ENCODE results near the gene CACNA1G.

- TF ChIP-seq POLR2AphosphoS5 (IDR thresholded peaks at IDR 0.05; ENCODE audit: low read depth, low read length) (no peak), REST (IDR thresholded peaks at IDR 0.05; ENCODE audit: insufficient read depth in 1 of 2, low read depth in 2 of 2, low read length in 2 of 2) (no peak), TAF1 (IDR thresholded peaks at IDR 0.05; ENCODE audit: borderline replicate concordance, insufficient read depth, low read length) (no peak)
These were observed 29.0 kb upstream of the CACNA1G start for GRCh38 chr17:50531428-50532025.

All from PFSK-1 (cell line).